ENCODE results near the gene TLE5. TPM values are rescaled to one million over a fixed set of nuclear protein-coding genes. Genes with fewer than 3 reads are reported as not detected.
A peak's percentile ranks its signal among the peaks of the same experiment; 100 is the strongest.

The TLE5 gene
- polyA plus RNA-seq (2012; ENCODE audit: insufficient read depth, insufficient read length), result 1,043 TPM

- peak; percentile 21 for DNase-seq (ENCODE audit: low read depth, low spot score)
- H3K4me3 ChIP-seq (ENCODE audit: low read length), result peak within 1 kb of the TSS; percentile 72
These were observed at the start of gene TLE5 for GRCh38 chr19:3062165-3063105. TSS of gene TLE5 (minus strand) at chr19:3062495. CDS start at chr19:3062200, 295 bp downstream.

- no peak for DNase-seq (ENCODE audit: low read depth, low spot score)
- H3K4me3 ChIP-seq (ENCODE audit: low read length), result no peak overlapping the region
These were observed 49.4 kb upstream of the TLE5 start for GRCh38 chr19:3111586-3112247.

- H3K4me3 ChIP-seq (ENCODE audit: low read length), result no peak overlapping the region
- DNase-seq (ENCODE audit: low read depth, low spot score), result no peak
These were observed 48.0 kb upstream of the TLE5 start for GRCh38 chr19:3110126-3110825.

GRCh38 chr19:3109491-3109890, 47.2 kb upstream of the TLE5 start:
- no peak overlapping the region for H3K4me3 ChIP-seq (ENCODE audit: low read length)
- no peak for DNase-seq (ENCODE audit: low read depth, low spot score)

DNA sequence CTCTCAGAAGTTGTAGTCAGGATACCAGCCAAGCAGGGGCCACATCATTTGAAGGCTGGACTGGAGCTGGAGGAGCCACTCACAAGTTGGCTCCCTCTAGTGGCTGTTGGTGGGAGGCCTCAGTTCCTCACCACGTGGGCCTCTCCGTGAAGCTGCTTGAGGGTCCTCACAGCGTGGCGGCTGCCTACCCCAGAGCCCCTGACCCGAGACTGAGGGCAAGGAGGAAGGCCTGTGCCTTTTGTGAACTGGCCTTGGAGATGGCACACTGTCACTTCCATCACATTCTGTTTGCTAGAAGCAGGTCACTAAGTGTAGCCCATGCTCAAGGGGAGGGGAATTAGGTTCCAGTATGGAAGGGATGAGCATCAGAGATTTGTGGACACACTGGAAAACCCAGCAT, 46.5 kb upstream of the TLE5 start:
- peak; percentile 62 for DNase-seq (ENCODE audit: low read depth, low spot score)

GRCh38 chr19:3107658-3108057, 45.4 kb upstream of the TLE5 start:
- no peak for DNase-seq (ENCODE audit: low read depth, low spot score)
- H3K4me3 ChIP-seq (ENCODE audit: low read length), result no peak overlapping the region

More for the DNA sequence above, 46.5 kb upstream of the TLE5 start:
- no peak overlapping the region for H3K4me3 ChIP-seq (ENCODE audit: low read length)

- no peak for DNase-seq (ENCODE audit: low read depth, low spot score)
- H3K4me3 ChIP-seq (ENCODE audit: low read length), result no peak overlapping the region
These were observed 44.3 kb upstream of the TLE5 start for GRCh38 chr19:3106509-3107141.

DNA sequence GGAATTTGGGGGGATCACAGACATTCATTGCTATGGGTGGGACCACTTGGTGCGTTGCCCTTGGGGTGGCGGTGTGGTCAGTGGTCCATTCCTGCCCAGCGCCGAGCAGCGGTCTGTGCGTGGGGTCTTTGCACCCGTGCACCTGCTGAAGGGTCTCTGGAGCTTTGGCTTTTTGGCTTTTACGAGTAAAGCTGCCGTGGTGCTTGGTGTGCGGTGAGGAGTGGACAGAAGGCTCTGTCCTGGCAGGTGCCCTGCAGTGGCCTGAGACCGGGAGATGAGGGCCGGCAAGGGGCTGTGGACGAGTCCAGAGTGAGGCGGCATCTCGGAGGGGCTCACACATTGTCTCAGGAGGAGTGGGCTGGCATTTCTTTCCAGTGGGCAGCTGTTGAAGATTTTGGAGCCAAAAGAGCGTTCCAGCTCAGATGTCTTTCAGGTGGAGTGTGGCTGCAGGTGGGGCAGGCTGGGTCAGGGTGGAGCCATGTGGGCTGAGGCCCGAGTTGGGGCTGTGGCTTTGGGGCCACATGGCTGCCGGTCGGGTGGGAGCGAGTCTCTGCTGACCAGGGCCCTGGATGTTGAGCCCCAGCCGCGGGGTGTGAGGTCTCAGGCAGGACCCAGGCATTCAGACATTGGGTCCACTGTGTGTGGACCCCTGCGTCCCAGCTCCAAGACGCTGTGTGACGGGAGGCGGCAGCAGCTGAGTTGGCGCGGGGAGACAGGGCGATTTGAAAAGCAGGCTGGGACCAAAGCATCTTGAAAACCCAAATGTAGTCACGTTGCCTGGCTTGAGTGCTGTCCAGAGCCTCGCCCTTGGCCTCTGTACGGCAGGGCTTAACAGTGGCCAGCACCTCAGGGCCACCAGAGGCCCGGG, 43.6 kb upstream of the TLE5 start:
- no peak overlapping the region for H3K4me3 ChIP-seq (ENCODE audit: low read length)
- DNase-seq (ENCODE audit: low read depth, low spot score), result no peak

- H3K4me3 ChIP-seq (ENCODE audit: low read length), result no peak overlapping the region
These were observed 42.4 kb upstream of the TLE5 start for GRCh38 chr19:3104708-3104983.

DNA sequence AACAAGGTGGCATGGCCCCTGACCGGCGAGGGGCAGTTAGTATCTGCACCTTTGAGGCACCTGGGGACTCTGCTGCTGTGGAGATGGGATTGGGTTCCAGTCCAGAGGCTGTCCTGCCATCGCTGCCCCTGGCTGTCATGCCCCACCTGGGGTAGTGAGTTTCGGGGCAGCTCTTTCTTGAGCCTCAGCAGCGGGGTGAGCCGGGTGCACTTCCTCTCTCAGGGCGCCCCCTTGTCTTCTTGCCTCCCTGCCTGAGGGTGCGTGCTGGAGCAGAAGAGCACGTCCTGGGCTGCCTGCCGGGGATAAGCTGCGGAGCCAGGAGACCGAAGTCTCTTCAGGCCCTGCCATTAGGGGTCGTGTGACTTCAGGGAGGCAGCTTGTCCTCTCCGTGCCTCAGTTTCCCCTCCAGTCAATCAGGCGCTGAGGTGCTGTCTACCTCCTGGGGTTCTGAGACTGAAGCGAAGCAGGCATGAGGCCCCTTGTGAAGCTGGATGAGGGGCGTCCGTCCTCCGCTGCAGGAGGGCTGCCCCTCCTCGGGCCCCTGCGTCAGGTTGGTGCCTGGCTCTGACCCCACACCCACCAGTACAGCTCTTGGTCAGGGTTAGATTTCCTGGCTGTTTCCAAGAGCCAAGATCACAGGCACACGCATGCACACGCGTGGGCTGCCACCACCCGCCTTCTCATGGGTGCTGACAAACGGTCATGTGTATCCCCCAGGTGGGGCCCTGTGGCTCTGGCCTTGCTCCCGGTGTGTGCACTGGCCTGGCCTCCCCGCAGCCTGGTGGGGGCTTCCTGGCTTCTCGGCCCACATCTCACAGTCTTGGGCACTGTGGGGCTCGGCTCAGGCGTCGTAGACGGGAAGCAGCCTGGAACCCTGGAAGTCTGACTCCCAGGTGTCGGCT, 40.2 kb upstream of the TLE5 start:
- DNase-seq (ENCODE audit: low read depth, low spot score), result no peak
- H3K4me3 ChIP-seq (ENCODE audit: low read length), result no peak overlapping the region

More at GRCh38 chr19:3104708-3104983, 42.4 kb upstream of the TLE5 start:
- no peak for DNase-seq (ENCODE audit: low read depth, low spot score)

GRCh38 chr19:3100747-3101730, 38.7 kb upstream of the TLE5 start:
- H3K4me3 ChIP-seq (ENCODE audit: low read length), result no peak overlapping the region
- no peak for DNase-seq (ENCODE audit: low read depth, low spot score)

DNA sequence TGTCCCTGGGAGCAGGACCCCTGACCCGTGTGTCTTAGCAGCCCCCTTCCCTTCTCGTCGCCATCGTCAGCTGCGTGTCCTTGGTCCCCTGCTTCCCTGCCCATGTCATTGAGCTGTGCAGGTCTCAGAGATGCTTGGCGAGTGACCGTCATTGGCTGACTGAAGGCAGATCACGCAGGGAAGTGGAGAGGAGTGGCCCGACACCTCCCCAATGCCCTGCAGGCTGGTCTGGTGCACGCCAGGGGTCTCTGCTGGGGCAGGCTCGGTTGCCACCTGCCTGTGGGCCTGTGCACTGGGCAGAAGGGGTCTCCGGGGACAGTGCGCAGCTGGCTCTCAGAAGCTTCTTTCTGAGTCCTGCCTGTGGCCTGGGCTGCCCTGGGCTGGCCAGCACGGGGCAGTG, 38.0 kb upstream of the TLE5 start:
- H3K4me3 ChIP-seq (ENCODE audit: low read length), result no peak overlapping the region
- no peak for DNase-seq (ENCODE audit: low read depth, low spot score)

DNA sequence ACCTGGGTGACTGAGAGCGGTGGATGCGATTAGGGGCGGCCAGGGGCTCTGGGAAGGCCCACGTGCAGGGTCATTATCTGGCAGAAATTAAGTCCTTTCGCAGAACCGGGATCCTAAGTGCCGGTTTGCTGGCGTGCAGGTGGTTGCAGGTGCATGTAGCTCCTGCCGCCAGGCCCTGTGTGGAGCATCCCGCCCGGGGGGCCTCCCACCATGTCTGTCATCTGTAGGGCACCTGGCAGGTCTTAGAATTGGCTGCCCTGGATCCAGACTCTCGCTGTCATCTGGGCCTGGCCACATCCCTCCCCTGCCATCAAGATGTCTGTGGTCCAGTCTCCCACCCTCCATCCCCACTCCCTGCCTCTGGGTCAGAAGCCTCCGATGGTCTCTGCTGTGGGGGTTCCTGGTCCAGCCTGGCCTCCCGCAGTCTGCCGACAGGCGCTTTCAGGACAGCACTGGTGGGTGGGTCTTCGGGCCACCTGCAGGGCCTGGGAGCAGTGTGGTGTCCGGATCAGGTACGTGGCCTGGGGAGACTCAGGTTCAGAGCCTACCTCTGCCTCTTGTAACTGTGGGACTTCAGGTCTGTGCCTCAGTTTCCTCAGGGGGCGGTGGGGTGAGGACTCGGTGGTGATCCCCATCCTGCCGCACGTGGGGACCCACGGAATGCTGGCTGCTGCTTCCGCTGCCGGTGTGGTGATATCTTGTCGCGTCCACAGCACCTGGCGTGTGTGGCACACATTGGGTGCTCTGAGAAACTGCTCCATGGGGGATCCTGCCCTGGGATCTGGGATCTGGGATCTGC, 37.3 kb upstream of the TLE5 start:
- DNase-seq (ENCODE audit: low read depth, low spot score), result no peak
- no peak overlapping the region for H3K4me3 ChIP-seq (ENCODE audit: low read length)

GRCh38 chr19:3098515-3099346, 36.4 kb upstream of the TLE5 start:
- H3K4me3 ChIP-seq (ENCODE audit: low read length), result no peak overlapping the region
- no peak for DNase-seq (ENCODE audit: low read depth, low spot score)

- H3K4me3 ChIP-seq (ENCODE audit: low read length), result no peak overlapping the region
- DNase-seq (ENCODE audit: low read depth, low spot score), result no peak
These were observed 35.8 kb upstream of the TLE5 start for GRCh38 chr19:3098141-3098514.

Data from Jurkat, Clone E6-1 (cell line).